Upper lobe of right lung (tissue), 1 donor: ENCODE data around the gene ZBTB40. TPM values are rescaled to one million over a fixed set of nuclear protein-coding genes. Genes with fewer than 3 reads are reported as not detected.

Experiments used
- ATAC-seq: fragments of 200-7000 bp; cut with Tn5 transposase; one replicate; pipeline ENCODE4 v1.9.1; 2020; ENCODE audit warnings: mild to moderate bottlenecking, moderate library complexity
- DNase-seq: peaks from one replicate; pipeline ENCODE4 v3.0.0-alpha.2; 2020
- H3K27ac ChIP-seq: fragments of 200-600 bp; one replicate; pipeline ENCODE4 v1.8.0; 2022
- H3K27me3 ChIP-seq: fragments of 200-600 bp; one replicate; pipeline ENCODE4 v1.8.0; 2022; ENCODE audit warnings: mild to moderate bottlenecking
- H3K36me3 ChIP-seq: fragments of 200-600 bp; one replicate; pipeline ENCODE4 v1.8.0; 2022
- H3K4me1 ChIP-seq: fragments of 200-600 bp; one replicate; pipeline ENCODE4 v1.8.0; 2022
- H3K4me3 ChIP-seq: fragments of 200-600 bp; one replicate; pipeline ENCODE4 v1.8.0; 2022; ENCODE audit warnings: mild to moderate bottlenecking
- H3K9me3 ChIP-seq: fragments of 200-600 bp; one replicate; pipeline ENCODE4 v1.8.0; 2022
- CTCF ChIP-seq: fragments of 200-600 bp; IDR thresholded peaks from one replicate; pipeline ENCODE4 v1.8.0; 2022; ENCODE audit warnings: antibody characterized with exemption
- intact Hi-C: fragments of 100-400 bp; cut with DNase I; formaldehyde crosslinking; loops from one replicate; pipeline ENCODE4 v1.11.0; 2022
- total RNA-seq: library from RNA; stranded (reverse); fragmentation: NEBNext Ultra II Directional; extraction: Animal tissue kit (Norgen Biotek cat#: 25700); gene quantifications from one replicate; pipeline ENCODE4 v1.2.1, GENCODE V29; 2021
- donor health status: DM: no; HTN: yes; CAD: no; lungs with severe emphysema.

ZBTB40 gene
- total RNA-seq, 1 donor from 2014 or later: 24.9 TPM

GRCh38 chr1:22544606-22545005, 93.0 kb downstream of the ZBTB40 start:
- no peak for ATAC-seq
- Histone ChIP-seq H3K36me3 (no peaks in the 10 kb centered on the region), H3K4me1 (no peaks in the 10 kb centered on the region), H3K27ac (no peak overlapping the region), H3K9me3 (no peaks in the 10 kb centered on the region), H3K4me3 (no peak overlapping the region), H3K27me3 (peaks cover 25% of the 10 kb centered on the region)
- no peak for TF ChIP-seq CTCF
- intact Hi-C loops: no loop called here
- no peak for DNase-seq

GRCh38 chr1:22545141-22545540, 93.5 kb downstream of the ZBTB40 start:
- no peak for DNase-seq
- intact Hi-C loops: no loop called here
- no peaks in the 10 kb centered on the region for H3K4me1 ChIP-seq
- no peak for TF ChIP-seq CTCF
- no peaks in the 10 kb centered on the region for H3K9me3 ChIP-seq
- no peak overlapping the region for H3K27ac ChIP-seq
- H3K36me3 ChIP-seq: no peaks in the 10 kb centered on the region
- no peak for ATAC-seq
- H3K4me3 ChIP-seq: no peak overlapping the region
- peaks cover 26% of the 10 kb centered on the region for H3K27me3 ChIP-seq

GRCh38 chr1:22547186-22547817, 95.7 kb downstream of the ZBTB40 start:
- DNase-seq (no peak), ATAC-seq (no peak)
- H3K4me1 ChIP-seq: no peaks in the 10 kb centered on the region
- H3K9me3 ChIP-seq: no peaks in the 10 kb centered on the region
- H3K27ac ChIP-seq: no peak overlapping the region
- TF ChIP-seq CTCF: no peak
- peaks cover 26% of the 10 kb centered on the region for H3K27me3 ChIP-seq
- H3K4me3 ChIP-seq: no peak overlapping the region
- H3K36me3 ChIP-seq: no peaks in the 10 kb centered on the region
- intact Hi-C loops: no loop called here

GRCh38 chr1:22547818-22548462, 96.3 kb downstream of the ZBTB40 start:
- Histone ChIP-seq H3K4me1 (no peaks in the 10 kb centered on the region), H3K9me3 (no peaks in the 10 kb centered on the region), H3K36me3 (no peaks in the 10 kb centered on the region), H3K27ac (no peak overlapping the region), H3K27me3 (peaks cover 26% of the 10 kb centered on the region), H3K4me3 (no peak overlapping the region)
- ATAC-seq: no peak
- intact Hi-C loops: no loop called here
- DNase-seq: no peak
- no peak for TF ChIP-seq CTCF

- TF ChIP-seq CTCF: no peak
Observed at GRCh38 chr1:22550021-22550420, 98.4 kb downstream of the ZBTB40 start.

More at GRCh38 chr1:22550021-22550420, 98.4 kb downstream of the ZBTB40 start:
- Histone ChIP-seq H3K4me3 (no peak overlapping the region), H3K27me3 (peaks cover 35% of the 10 kb centered on the region), H3K4me1 (no peaks in the 10 kb centered on the region), H3K36me3 (no peaks in the 10 kb centered on the region), H3K9me3 (no peaks in the 10 kb centered on the region), H3K27ac (no peak overlapping the region)
- intact Hi-C loops: no loop called here
- DNase-seq (no peak), ATAC-seq (no peak)
